Liver (tissue), 9 donors: ENCODE results near the gene CACNA1I. TPM values are rescaled to one million over a fixed set of nuclear protein-coding genes. Genes with fewer than 3 reads are reported as not detected.

Source experiments
- DNase-seq: peaks from one replicate; pipeline ENCODE4 v3.0.0-alpha.2; 2017; ENCODE audit warnings: low spot score
- H3K27ac ChIP-seq, 2 donors: one replicate each; pipeline ENCODE4 v1.7.0; 2013; ENCODE audit warnings: inconsistent platforms in 2 of 2, low read length in 2 of 2, control low read depth in 1 of 2, low read depth in 1 of 2, mild to moderate bottlenecking in 1 of 2
- H3K27me3 ChIP-seq, 4 donors: one replicate each; pipeline versions ENCODE4 v1.6.1 to v1.7.0; 2013; ENCODE audit warnings: low read length in 3 of 4, inconsistent platforms in 1 of 4, mild to moderate bottlenecking in 1 of 4, moderate library complexity in 1 of 4; ENCODE audit not compliant: control insufficient read depth in 4 of 4, insufficient read depth in 4 of 4
- H3K36me3 ChIP-seq, 4 donors: one replicate each; pipeline versions ENCODE4 v1.6.1 to v1.7.0; 2013; ENCODE audit warnings: low read length in 3 of 4, mild to moderate bottlenecking in 3 of 4, low read depth in 1 of 4, moderate library complexity in 1 of 4; ENCODE audit not compliant: control insufficient read depth in 4 of 4, insufficient read depth in 3 of 4
- H3K4me1 ChIP-seq, 4 donors: one replicate each; pipeline versions ENCODE4 v1.6.1 to v1.7.0; 2013; ENCODE audit warnings: low read length in 3 of 4, mild to moderate bottlenecking in 3 of 4, moderate library complexity in 1 of 4; ENCODE audit not compliant: control insufficient read depth in 4 of 4, insufficient read depth in 4 of 4
- H3K4me3 ChIP-seq, 3 donors: one replicate each; pipeline versions ENCODE4 v1.6.1 to v1.7.0; 2013; ENCODE audit warnings: low read length in 3 of 3, control low read depth in 1 of 3, low read depth in 1 of 3, mild to moderate bottlenecking in 1 of 3
- H3K9ac ChIP-seq, 2 donors: one replicate each; pipeline ENCODE4 v1.7.0; 2013; ENCODE audit warnings: low read length in 2 of 2, mild to moderate bottlenecking in 2 of 2, moderate library complexity in 2 of 2, control low read depth in 1 of 2, low read depth in 1 of 2
- H3K9me3 ChIP-seq, 4 donors: one replicate each; pipeline versions ENCODE4 v1.6.1 to v1.7.0; 2013; ENCODE audit warnings: low read length in 3 of 4; ENCODE audit not compliant: control insufficient read depth in 4 of 4
- EGR1 ChIP-seq, 2 donors: IDR thresholded peaks; 2 replicates each; pipeline ENCODE4 v1.6.1; 2016 to 2018; ENCODE audit warnings: antibody characterized with exemption in 2 of 2, low read depth in 2 of 2
- FOXA1 ChIP-seq: IDR thresholded peaks from 2 replicates; pipeline ENCODE4 v1.6.1; 2016; ENCODE audit warnings: antibody characterized with exemption
- FOXA2 ChIP-seq: IDR thresholded peaks from 2 replicates; pipeline ENCODE4 v1.6.1; 2016; ENCODE audit warnings: antibody characterized with exemption
- GABPA ChIP-seq, 2 donors: IDR thresholded peaks in 1 of 2; conservative IDR thresholded peaks in 1 of 2; 2 replicates each; pipeline ENCODE4 v1.6.1; 2016; ENCODE audit warnings: antibody characterized with exemption in 2 of 2, mild to moderate bottlenecking in 1 of 2, moderate library complexity in 1 of 2
- HNF4A ChIP-seq, 2 donors: conservative IDR thresholded peaks; 2 replicates each; pipeline ENCODE4 v1.6.1; 2016; ENCODE audit warnings: antibody characterized with exemption in 2 of 2, mild to moderate bottlenecking in 2 of 2
- HNF4G ChIP-seq: IDR thresholded peaks from 2 replicates; pipeline ENCODE4 v1.6.1; 2016; ENCODE audit warnings: antibody characterized with exemption
- JUND ChIP-seq, 2 donors: IDR thresholded peaks; 2 replicates each; pipeline ENCODE4 v1.6.1; 2016; ENCODE audit warnings: antibody characterized with exemption in 2 of 2
- MAX ChIP-seq: IDR thresholded peaks from 2 replicates; pipeline ENCODE4 v1.6.1; 2016; ENCODE audit warnings: antibody characterized with exemption
- NR2F2 ChIP-seq: IDR thresholded peaks from 2 replicates; pipeline ENCODE4 v1.6.1; 2016; ENCODE audit warnings: antibody characterized with exemption
- RAD21 ChIP-seq, 2 donors: IDR thresholded peaks; 2 replicates each; pipeline ENCODE4 v1.6.1; 2016; ENCODE audit warnings: antibody characterized with exemption in 2 of 2, mild to moderate bottlenecking in 2 of 2
- RXRA ChIP-seq, 2 donors: IDR thresholded peaks; 2 replicates each; pipeline ENCODE4 v1.6.1; 2017 to 2018; ENCODE audit warnings: antibody characterized with exemption in 2 of 2, mild to moderate bottlenecking in 1 of 2
- SP1 ChIP-seq: IDR thresholded peaks from 2 replicates; pipeline ENCODE4 v1.6.1; 2018; ENCODE audit warnings: antibody characterized with exemption, mild to moderate bottlenecking
- TAF1 ChIP-seq: conservative IDR thresholded peaks from 2 replicates; pipeline ENCODE4 v1.6.1; 2016; ENCODE audit warnings: antibody characterized with exemption, mild to moderate bottlenecking
- YY1 ChIP-seq: IDR thresholded peaks from 2 replicates; pipeline ENCODE4 v1.6.1; 2016; ENCODE audit warnings: antibody characterized with exemption, mild to moderate bottlenecking
- WGBS: extraction: QIAGEN DNeasy Blood & Tissue Kit; methylation state at CpG from one replicate; pipeline ENCODE4 v1.1.7; 2013; 5-methylcytosine and 5-hydroxymethylcytosine counted together
- polyA plus RNA-seq, 2 donors: library from polyadenylated mRNA; stranded (reverse) in 1 of 2; unstranded in 1 of 2; fragments of 200-250 nt in 1 of 2; fragments of >200 nt in 1 of 2; fragmentation: Nextera tagmentation in 1 of 2; extraction: Ambion mirVana in 1 of 2; gene quantifications; one replicate each; pipeline versions ENCODE4 v1.2.1 to v1.2.3, GENCODE V29; 2013 to 2015
- total RNA-seq, 2 donors: library from RNA; depleted of rRNA; stranded (reverse); fragments of >200 nt; gene quantifications; one replicate each; pipeline ENCODE4 v1.2.3, GENCODE V29; 2014
- TF ChIP-seq, protein P1 (sequence below): fragments of 150-350 bp; IDR thresholded peaks from 2 replicates; pipeline ENCODE4 v1.5.1; 2017; ENCODE audit warnings: improper control_type of control experiment, low read depth, low read length; ENCODE audit not compliant: missing input control
- TF ChIP-seq, protein P2 (sequence below): IDR thresholded peaks from 2 replicates; pipeline ENCODE4 v1.6.1; 2016; ENCODE audit warnings: antibody characterized with exemption
- TF ChIP-seq, protein P3 (sequence below): IDR thresholded peaks from 2 replicates; pipeline ENCODE4 v1.6.1; 2016; ENCODE audit warnings: antibody characterized with exemption
- TF ChIP-seq, protein P4 (sequence below): IDR thresholded peaks from 2 replicates; pipeline ENCODE4 v1.6.1; 2016; ENCODE audit warnings: antibody characterized with exemption, mild to moderate bottlenecking
- donor health status: healthy.
- donor health status: healthy.
- donor health status: healthy.
- donor health status: healthy.
- donor health status: healthy.

The CACNA1I gene
- total and polyA plus RNA-seq, 4 donors: under 0.01 to 0.14 (median 0.01) TPM; not detected in 1

DNA sequence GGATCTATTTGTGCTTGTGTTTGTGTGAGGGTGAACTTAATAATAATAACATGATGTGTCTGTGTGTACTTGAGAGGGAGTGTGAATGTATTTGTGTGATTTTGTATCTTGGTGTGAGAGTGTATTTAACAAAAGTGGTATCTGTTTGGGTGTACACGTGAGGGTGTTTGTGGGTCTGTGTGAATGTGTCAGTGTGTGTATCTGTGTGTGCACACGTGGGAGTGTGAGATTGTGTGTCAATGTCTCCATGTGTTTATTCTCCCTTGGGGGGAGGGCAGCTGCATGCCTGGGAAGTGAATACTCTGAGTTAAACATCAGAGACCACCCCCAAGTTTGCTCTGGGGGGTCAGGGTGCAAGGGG lies 23.0 kb upstream of the CACNA1I start:
- 44% methylated on average over 2 of the region's 2 CpGs for WGBS
- TF ChIP-seq, protein P1, sequence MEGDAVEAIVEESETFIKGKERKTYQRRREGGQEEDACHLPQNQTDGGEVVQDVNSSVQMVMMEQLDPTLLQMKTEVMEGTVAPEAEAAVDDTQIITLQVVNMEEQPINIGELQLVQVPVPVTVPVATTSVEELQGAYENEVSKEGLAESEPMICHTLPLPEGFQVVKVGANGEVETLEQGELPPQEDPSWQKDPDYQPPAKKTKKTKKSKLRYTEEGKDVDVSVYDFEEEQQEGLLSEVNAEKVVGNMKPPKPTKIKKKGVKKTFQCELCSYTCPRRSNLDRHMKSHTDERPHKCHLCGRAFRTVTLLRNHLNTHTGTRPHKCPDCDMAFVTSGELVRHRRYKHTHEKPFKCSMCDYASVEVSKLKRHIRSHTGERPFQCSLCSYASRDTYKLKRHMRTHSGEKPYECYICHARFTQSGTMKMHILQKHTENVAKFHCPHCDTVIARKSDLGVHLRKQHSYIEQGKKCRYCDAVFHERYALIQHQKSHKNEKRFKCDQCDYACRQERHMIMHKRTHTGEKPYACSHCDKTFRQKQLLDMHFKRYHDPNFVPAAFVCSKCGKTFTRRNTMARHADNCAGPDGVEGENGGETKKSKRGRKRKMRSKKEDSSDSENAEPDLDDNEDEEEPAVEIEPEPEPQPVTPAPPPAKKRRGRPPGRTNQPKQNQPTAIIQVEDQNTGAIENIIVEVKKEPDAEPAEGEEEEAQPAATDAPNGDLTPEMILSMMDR: no peak
- TF ChIP-seq, protein P2, sequence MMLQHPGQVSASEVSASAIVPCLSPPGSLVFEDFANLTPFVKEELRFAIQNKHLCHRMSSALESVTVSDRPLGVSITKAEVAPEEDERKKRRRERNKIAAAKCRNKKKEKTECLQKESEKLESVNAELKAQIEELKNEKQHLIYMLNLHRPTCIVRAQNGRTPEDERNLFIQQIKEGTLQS: no peak
- TF ChIP-seq SP1: no peak
- TF ChIP-seq, protein P3, sequence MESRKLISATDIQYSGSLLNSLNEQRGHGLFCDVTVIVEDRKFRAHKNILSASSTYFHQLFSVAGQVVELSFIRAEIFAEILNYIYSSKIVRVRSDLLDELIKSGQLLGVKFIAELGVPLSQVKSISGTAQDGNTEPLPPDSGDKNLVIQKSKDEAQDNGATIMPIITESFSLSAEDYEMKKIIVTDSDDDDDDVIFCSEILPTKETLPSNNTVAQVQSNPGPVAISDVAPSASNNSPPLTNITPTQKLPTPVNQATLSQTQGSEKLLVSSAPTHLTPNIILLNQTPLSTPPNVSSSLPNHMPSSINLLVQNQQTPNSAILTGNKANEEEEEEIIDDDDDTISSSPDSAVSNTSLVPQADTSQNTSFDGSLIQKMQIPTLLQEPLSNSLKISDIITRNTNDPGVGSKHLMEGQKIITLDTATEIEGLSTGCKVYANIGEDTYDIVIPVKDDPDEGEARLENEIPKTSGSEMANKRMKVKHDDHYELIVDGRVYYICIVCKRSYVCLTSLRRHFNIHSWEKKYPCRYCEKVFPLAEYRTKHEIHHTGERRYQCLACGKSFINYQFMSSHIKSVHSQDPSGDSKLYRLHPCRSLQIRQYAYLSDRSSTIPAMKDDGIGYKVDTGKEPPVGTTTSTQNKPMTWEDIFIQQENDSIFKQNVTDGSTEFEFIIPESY: no peak
- no peak for TF ChIP-seq TAF1
- no peak for TF ChIP-seq GABPA (IDR thresholded peaks at IDR 0.05 in 1 of 2, conservative IDR thresholded peaks at IDR 0.05 in 1 of 2)
- no peak for TF ChIP-seq RAD21 (IDR thresholded peaks at IDR 0.05)
- no peak for TF ChIP-seq MAX
- TF ChIP-seq NR2F2: no peak
- no peak for TF ChIP-seq RXRA (IDR thresholded peaks at IDR 0.05)
- TF ChIP-seq HNF4G: no peak
- TF ChIP-seq FOXA1: no peak
- no peaks in the 10 kb centered on the region for H3K9me3 ChIP-seq
- peaks cover 0 to 5% (median 1%) of the 10 kb centered on the region in 4 donors for H3K27me3 ChIP-seq
- H3K9ac ChIP-seq: no peak overlapping the region
- no peak for DNase-seq
- H3K27ac ChIP-seq: no peak overlapping the region
- H3K4me3 ChIP-seq: no peak overlapping the region
- H3K36me3 ChIP-seq: no peaks in the 10 kb centered on the region
- no peaks in the 10 kb centered on the region for H3K4me1 ChIP-seq

- Histone ChIP-seq H3K27me3 (peaks cover 0 to 8% (median 4%) of the 10 kb centered on the region in 4 donors), H3K36me3 (no peaks in the 10 kb centered on the region), H3K27ac (no peak overlapping the region), H3K4me3 (no peak overlapping the region), H3K4me1 (peaks cover 0 to 6% (median 4%) of the 10 kb centered on the region in 4 donors), H3K9me3 (no peaks in the 10 kb centered on the region), H3K9ac (no peak overlapping the region)
- WGBS: 89% methylated on average over 3 of the region's 3 CpGs
- TF ChIP-seq HNF4G (no peak), GABPA (IDR thresholded peaks at IDR 0.05 in 1 of 2, conservative IDR thresholded peaks at IDR 0.05 in 1 of 2) (no peak), FOXA2 (no peak), RXRA (IDR thresholded peaks at IDR 0.05) (no peak), SP1 (no peak), YY1 (no peak), EGR1 (IDR thresholded peaks at IDR 0.05; ENCODE audit: low read depth in 2 of 2) (no peak), JUND (IDR thresholded peaks at IDR 0.05) (no peak), TAF1 (no peak), RAD21 (IDR thresholded peaks at IDR 0.05) (no peak), MAX (no peak), HNF4A (conservative IDR thresholded peaks at IDR 0.05) (no peak), FOXA1 (no peak)
- TF ChIP-seq, protein P1: no peak
- TF ChIP-seq, protein P4, sequence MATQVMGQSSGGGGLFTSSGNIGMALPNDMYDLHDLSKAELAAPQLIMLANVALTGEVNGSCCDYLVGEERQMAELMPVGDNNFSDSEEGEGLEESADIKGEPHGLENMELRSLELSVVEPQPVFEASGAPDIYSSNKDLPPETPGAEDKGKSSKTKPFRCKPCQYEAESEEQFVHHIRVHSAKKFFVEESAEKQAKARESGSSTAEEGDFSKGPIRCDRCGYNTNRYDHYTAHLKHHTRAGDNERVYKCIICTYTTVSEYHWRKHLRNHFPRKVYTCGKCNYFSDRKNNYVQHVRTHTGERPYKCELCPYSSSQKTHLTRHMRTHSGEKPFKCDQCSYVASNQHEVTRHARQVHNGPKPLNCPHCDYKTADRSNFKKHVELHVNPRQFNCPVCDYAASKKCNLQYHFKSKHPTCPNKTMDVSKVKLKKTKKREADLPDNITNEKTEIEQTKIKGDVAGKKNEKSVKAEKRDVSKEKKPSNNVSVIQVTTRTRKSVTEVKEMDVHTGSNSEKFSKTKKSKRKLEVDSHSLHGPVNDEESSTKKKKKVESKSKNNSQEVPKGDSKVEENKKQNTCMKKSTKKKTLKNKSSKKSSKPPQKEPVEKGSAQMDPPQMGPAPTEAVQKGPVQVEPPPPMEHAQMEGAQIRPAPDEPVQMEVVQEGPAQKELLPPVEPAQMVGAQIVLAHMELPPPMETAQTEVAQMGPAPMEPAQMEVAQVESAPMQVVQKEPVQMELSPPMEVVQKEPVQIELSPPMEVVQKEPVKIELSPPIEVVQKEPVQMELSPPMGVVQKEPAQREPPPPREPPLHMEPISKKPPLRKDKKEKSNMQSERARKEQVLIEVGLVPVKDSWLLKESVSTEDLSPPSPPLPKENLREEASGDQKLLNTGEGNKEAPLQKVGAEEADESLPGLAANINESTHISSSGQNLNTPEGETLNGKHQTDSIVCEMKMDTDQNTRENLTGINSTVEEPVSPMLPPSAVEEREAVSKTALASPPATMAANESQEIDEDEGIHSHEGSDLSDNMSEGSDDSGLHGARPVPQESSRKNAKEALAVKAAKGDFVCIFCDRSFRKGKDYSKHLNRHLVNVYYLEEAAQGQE: no peak
- TF ChIP-seq, protein P2: no peak
- no peak for DNase-seq
These were observed 17.1 kb upstream of the CACNA1I start for GRCh38 chr22:39553429-39553828.
